ENCODE measurements around the gene TSHZ1. TPM values are rescaled to one million over a fixed set of nuclear protein-coding genes. Genes with fewer than 3 reads are reported as not detected.
"Not testable (repeated sequence)": the region's sequence is repeated elsewhere in the genome, so short reads cannot be mapped to it uniquely, and the experiment has no call there.

The TSHZ1 gene
- total RNA-seq, 1 donor from 2014 or later = 5.5 TPM

DNA sequence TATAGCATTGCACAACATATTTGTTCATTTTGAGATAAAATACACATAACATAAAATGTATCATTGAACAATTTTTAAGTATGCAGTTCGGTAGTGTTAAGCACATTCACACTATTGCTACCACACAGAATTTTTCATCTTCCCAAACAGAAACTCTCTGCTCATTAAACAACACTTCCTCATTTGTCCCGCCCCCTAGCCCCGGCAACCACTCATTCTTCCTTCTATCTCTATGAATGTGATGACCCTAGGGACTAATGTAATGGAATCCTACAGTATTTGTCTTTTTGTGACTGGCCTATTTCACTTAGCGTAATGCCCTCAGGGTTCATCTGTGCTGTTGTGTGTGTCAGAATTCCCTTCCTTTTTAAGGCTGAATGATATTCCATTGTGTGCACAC lies 95.4 kb downstream of the TSHZ1 start:
- DNase-seq (ENCODE audit: low spot score) = no peak

DNA sequence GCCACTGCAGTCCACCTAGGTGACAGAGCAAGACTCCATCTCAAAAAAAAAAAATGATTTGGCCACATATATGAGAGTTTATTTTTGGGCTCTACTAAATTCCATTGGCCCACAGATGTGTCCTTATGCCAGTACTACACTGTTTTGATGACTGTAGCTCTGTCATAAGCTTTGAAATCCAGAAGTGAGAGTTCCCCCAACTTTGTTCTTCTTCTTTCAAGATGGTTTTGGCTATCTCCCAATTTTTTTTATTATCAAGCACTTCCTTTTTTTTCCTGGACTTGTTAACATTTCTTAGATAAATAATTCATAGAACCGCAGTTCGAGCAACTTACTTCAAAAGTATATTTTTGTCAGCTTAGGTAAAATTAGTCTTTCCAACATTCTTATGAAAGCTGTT lies 96.9 kb downstream of the TSHZ1 start:
- no peak for DNase-seq (ENCODE audit: low spot score)

DNA sequence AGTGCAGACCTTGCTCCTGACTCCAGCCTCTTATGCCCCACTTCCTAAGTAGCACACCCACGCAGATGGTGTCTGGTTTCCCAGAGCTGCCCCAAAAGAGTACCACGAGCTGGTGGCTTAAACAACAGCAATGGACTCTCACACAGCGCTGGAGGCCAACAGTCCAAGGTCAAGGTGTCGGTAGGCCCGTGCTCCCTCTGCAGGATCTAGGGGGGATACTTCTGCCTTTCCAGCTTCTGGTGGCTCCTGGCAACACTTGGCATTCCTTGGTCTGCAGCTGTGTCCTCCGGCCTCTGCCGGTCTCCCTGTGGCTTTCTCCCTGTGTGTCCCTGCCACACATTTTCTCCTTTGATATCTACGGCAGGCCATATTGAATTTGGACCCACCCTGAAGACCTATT lies 99.0 kb downstream of the TSHZ1 start:
- no peak for DNase-seq (ENCODE audit: low spot score)

DNA sequence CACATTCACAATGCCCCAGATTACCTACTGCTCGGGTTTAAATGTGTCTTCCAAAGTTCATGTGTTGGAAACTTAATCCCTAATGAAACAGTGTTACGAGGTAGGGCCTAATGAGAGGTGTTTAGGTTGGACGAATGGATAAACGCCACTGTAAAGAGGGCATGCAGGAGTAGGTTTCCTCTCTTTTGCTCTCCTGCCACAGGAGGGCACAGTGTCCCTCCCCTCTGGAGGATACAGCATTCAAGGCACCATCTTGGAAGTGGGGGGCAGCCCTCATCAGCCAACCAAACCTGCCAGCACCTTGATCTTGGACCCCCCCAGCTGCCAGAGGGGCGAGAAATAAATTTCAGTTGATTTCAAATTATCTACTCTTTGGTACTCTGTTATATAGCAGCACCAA lies 103.5 kb downstream of the TSHZ1 start:
- DNase-seq (ENCODE audit: low spot score) = no peak

DNA sequence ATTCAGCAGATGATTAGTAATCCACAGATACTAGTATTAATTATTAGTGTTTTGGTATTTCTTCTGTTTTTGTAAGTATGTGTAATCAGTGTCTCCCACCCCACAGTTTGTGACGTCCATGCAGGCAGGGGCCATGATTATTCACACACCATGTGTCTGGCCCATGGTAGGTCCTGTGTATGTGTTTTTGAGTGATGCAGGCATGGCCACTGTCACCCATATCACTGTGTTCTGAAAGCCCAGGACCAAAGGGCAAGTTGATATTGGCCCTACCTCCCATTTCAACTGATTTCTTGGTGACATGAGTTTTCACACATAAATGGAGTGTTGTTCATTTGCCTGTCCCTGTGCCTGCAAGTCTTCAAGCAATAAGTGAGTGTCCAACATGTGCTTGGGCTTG lies 104.0 kb downstream of the TSHZ1 start:
- DNase-seq (ENCODE audit: low spot score) = no peak

DNA sequence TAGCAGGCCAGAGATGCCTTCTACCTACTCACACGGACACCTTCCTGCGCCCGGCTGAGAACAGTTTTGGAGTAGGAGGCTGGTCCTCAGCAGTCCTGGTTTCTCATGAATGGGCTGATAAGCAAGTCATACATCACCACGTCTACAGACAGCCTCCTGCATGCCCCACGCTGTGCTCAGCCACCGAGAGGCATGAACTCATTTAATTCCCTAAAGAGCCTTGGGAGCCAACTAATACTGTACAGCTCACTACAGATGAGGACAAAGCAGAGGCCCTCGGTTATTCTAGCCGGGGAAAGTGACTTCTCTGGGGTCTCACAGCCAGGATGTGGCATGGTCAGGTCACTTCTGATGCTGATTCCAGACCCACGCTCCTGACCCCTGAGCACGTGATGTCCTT lies 105.6 kb downstream of the TSHZ1 start:
- no peak for DNase-seq (ENCODE audit: low spot score)

DNA sequence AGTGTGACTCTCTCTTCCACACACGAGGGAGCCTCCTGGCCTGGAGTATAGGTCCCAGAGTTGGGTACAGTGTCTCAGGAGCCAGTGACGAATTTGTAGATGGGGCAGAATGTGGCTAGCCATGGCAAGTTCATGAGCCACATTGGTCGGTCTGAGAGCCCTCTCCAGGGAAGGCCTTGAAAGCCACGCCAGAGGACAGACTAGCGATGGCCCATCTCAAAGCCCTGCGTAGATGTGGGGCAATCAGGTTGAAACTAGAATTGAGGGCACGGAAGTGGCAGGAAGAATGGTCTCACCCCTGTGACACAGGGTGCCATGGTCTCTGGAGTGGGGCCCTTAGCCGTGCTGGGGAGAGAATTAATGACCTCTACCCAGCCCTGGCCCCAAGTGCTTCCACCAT lies 106.2 kb downstream of the TSHZ1 start:
- no peak for DNase-seq (ENCODE audit: low spot score)

DNA sequence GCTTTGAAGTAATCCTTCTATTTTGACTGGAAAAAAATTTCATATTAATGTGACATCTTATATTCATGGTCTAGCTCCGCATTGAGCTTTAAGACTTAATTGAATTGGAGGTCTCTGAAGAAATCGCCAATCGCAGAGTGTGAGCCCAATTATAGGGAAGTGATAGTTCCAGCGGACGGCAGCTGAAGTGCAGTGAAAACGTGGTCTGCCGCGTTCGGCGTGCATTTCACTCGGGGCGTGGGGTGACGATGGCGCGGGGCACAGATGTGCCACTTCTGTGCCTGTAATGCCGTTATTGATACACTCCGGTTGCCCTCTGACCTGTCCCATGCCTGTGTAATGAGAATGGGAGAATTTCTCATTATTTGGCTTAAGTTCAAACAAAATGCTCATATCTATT lies 106.7 kb downstream of the TSHZ1 start:
- no peak for DNase-seq (ENCODE audit: low spot score)

DNA sequence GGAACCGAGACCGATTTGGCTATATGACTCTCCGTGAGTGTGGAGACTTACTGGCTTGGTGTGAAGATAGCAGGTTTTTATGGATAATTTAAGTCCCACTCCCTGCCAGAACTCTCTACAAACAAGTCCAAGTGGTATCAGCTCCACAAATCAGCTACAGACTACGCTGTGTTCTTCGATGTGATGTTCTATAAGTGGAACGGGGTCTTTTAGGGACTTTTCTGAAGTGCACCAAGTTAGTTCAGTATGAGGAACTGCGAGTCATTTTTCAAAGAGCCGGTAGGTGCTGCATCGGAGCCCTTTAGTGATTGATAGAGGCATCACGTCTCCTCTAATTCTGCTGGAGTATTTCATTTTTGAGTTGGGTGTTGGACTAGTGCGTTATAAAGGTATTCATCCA lies 107.1 kb downstream of the TSHZ1 start:
- DNase-seq (ENCODE audit: low spot score) = no peak

DNA sequence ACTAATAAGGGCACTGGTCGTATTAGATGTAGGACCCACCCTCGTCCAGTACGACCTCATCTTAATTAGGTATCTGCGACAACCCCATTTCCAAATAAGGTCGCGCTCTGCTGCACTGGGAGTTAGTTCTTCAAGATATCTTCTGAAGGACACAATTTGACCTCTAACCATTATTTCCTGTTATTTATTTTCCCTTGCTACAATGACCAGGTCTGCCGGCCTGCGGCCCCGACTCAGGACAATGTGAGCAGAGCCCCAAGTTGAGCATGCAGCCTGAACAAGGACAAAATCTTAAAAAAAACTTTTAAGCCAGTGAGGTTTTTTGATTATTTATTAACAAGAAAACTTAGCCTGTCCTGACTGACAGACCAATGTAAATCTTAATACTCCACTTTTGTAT lies 109.3 kb downstream of the TSHZ1 start:
- DNase-seq (ENCODE audit: low spot score) = no peak

DNA sequence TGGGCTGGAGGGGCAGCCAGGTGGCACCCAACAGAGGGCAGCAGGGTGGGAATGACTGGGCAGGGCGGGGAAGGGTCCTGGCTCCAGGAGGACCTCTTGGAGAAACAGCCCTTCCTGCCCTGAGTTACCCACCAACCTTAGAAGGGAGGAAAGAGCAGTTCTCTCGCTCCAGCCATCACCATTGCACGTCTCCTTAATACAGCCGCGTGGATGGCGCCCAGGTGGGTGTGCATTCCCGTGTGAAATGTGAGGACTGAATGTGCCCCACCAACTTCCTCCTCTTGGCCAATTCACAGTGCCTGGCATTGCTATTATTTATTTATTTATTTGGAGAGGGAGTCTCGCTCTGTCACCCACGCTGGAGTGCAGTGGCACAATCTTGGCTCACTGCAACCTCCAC lies 109.9 kb downstream of the TSHZ1 start:
- no peak for DNase-seq (ENCODE audit: low spot score)

DNA sequence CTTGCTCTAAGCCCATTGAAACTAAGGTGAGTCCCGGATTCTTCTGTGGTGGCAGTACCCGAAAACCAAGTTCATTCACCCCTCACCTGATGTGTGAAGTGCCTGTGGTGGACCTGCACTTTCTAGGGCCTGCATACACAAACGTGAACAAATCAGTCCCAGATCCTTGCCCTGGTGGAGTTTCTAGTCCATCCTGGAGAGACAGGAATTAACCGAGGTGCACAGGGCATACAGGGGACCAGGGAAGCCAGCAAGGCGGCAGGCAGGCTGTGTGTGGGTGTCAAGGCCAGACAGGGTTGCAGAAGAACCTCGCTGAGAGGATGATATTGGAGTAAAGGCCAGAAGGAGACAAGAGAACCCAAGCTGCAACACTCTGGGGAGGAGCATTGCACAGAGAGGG lies 110.8 kb downstream of the TSHZ1 start:
- no peak for DNase-seq (ENCODE audit: low spot score)

DNA sequence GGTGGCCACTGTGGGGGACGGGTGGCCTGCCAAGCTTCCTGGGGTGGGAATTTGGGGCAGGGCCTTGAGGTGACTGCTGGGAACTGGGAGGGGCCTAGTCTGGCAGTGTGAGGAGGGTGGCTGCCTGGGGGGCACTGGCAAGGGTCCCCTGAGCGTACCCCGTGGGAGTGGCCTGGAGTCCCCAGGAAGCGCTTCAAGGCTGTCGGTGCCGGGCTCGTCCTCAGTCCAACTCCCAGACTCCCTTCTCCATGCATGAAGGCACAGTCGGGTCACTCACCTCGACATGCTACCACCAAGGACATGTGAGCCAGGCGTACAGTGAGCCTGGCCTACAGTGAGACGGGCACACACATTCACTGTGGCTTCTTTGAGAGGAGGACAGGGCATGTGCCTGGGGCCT lies 111.6 kb downstream of the TSHZ1 start:
- DNase-seq (ENCODE audit: low spot score) = no peak

DNA sequence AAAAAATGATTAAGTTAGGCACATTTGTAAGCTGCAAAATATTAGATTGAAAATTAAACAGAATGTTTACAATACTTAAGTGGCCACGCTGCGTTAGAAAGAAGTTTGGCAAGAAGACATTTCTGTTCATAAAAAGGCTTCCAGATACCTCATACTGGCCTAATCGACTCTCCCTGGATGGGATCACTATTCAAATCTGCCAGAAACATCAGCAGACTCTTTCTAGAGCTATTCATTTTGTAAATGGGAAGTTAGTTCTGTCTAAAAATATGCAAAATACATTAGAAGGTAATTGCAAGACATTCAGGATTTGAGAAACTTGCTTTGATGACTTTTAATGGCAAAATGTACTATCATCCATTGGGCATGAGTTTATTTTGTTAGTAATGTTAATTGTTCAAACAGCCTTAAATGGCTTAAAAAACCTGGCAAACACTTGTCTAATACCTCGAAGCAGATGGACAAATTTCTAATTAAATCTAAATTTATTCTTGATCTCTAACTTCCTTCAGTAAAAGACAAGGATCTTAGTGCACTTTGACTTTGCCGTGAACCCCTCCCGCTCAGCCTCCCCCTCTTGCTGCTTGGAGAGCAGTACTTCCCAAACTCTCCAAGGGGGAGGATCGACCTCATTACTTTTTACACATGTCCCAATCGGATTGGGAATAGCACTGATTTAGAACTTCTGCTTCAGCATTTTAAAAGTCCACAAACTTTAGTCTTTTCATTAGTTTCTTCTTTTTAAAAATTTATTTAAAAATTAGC lies 113.4 kb downstream of the TSHZ1 start:
- no peak for DNase-seq (ENCODE audit: low spot score)

DNA sequence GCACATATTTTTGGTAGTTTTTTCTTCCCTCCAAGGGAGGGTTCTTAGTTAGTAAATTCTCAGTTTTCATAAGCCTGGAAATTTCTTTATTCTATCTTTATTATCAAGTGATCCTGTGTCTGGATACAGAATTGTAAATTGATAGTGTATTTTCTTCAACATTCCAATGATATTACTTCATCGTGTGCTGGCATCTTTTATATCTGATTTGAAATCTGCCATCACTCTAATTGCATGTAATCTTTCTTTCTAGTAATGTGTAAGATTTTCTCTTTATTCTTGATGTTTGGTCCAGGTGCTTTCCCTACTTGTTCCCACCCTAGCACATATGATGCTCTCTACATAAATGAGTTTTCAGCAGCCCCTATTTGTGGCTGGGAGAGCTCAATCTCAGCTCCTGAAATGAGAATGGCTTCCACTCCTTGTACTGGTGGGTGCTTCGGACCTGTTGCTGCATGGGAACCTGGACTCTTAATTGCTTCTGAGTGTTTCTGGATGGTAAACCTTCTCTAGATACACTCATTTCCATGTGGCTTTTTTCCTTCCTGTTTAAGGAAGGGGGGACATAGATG lies 114.2 kb downstream of the TSHZ1 start:
- no peak for DNase-seq (ENCODE audit: low spot score)

DNA sequence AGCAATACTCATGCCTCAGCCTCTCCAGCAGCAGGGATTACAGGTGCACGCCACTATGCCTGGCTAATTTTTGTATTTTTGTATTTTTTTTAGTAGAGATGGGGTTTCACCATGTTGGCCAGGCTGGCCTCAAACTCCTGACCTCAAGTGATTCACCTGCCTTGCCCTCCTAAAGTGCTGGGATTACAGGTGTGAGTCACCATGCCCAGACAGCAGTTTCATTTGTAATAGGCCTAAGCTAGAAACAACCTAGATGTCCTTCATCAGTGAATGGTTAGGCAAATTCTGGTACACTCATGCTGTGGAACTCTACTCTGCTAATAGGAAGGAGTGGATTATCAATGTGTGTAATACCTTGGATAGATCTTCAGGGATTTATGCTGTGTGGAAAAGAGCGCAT lies 119.2 kb downstream of the TSHZ1 start:
- DNase-seq (ENCODE audit: low spot score) = not testable (repeated sequence)

DNA sequence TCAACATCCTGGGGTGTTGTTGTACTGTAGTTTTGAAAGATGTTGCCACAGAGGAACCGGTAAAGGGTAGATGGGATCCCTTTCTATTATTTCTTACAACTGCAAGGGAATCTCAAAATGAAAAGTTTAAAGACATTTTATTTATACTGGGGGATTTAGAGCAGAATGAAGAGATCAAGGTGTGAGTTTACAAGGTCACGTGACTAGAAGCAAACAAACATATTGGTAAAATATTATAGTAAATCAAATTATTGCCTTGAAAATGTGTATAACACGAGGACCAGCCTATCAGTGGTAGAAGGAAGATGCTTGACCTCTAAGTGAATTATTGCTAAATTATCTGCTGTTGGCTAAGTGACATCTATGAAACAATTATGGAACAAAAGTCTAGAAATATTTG lies 119.7 kb downstream of the TSHZ1 start:
- no peak for DNase-seq (ENCODE audit: low spot score)

DNA sequence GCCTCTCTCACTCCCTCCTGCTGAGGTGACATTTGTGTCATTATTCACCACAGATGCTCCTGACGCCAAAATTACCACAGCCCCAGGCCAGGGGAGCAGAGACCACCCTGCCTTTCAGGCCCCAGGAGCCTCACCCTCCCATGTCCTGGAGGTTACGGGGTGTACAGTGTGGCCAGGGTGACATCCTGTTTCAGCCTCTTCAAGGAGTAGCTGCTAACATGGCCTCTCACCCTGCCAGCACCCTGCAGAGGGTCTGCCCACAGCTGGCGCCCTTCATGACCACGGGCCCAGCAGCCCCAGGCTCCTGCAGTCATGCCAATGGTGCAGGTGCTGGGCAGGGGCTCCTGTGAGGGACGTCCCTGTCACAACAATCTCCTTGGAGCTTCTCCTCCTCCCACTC lies 124.3 kb downstream of the TSHZ1 start:
- DNase-seq (ENCODE audit: low spot score) = no peak

DNA sequence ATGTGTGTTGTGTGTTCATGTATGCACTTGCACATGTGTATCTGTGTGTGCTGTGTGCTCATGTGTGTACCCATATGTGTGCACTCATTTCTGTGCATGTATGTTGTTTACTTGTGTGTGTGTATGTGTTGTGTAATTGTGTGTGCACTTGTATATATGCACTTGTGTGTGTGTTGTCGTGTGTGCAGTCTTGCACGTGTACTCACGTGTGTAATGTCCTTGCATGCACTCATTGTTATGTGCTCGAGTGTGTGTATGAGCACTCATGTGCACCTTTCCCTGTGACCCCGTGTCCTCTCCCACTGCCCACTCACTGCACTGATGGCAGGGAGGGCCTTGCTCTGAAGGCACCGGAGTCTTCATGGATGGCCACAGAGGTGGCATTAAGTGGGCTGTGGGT lies 124.9 kb downstream of the TSHZ1 start:
- no peak for DNase-seq (ENCODE audit: low spot score)

DNA sequence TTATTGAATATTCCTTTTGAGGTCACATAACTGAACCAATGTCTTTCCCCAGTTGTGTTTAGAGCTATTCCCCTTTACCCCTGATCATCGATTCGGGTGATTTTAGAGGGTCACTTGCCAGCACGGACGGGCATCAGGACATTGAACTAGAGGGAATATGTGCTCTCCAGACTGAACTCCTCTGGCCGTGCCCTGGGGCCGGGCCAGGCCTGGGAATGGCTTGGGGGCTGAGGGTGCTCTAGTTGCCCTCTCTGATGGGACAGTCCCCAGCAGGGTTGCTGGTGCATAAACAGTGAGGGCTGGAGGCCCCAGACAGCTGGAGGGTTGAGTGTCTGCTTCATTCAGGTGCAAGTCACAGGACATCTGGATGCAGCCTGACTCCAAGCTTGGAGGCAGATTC lies 126.2 kb downstream of the TSHZ1 start:
- no peak for DNase-seq (ENCODE audit: low spot score)

DNA sequence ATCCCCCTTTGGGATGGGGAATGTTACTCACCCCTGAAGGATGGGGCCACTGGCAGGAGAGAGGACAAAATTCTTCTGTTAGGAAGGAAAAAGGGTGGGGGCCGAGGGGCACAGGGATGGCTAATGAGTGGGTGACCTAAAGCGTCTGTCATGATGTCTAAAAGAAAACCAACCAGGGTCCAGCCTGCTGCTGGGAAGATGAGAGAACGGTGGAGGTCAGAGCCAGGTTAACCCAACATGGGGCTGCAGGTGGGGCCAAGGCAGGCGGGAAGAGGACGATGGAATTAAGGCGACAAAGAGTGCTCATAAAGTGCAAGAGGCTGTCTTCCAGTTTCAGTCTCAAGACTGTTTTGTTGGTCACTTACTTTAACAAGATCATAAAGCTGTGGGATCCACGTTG lies 126.8 kb downstream of the TSHZ1 start:
- DNase-seq (ENCODE audit: low spot score) = no peak

DNA sequence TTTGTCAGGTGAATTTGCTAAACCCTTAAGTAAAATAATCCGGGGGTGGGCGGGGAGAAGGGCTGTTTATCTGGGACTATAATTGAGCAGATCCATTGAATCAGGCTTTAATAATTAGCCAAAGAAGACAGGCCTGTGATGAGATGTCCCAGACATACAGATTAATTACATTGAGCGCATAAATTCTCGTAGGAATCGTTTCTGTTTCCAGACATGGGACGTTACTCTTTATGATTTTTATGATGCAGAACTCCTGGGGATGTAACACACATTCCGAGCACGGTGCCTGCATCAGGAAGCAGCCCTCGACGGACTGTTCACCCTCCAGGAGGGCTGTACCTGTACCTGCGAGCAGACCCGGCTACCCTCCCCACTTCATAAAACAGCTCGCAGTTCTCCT lies 128.0 kb downstream of the TSHZ1 start:
- DNase-seq (ENCODE audit: low spot score) = no peak
